HG03521 (cell line): ENCODE results near the gene MANSC4.
A peak's percentile ranks its signal among the peaks of the same experiment; 100 is the strongest.

ENCODE experiments used
- ATAC-seq: cut with Tn5 transposase; IDR thresholded peaks from one replicate; pipeline ENCODE4 v1.9.1; 2021; ENCODE audit warnings: mild to moderate bottlenecking, moderate library complexity; ENCODE audit not compliant: unreplicated experiment

The MANSC4 gene

DNA sequence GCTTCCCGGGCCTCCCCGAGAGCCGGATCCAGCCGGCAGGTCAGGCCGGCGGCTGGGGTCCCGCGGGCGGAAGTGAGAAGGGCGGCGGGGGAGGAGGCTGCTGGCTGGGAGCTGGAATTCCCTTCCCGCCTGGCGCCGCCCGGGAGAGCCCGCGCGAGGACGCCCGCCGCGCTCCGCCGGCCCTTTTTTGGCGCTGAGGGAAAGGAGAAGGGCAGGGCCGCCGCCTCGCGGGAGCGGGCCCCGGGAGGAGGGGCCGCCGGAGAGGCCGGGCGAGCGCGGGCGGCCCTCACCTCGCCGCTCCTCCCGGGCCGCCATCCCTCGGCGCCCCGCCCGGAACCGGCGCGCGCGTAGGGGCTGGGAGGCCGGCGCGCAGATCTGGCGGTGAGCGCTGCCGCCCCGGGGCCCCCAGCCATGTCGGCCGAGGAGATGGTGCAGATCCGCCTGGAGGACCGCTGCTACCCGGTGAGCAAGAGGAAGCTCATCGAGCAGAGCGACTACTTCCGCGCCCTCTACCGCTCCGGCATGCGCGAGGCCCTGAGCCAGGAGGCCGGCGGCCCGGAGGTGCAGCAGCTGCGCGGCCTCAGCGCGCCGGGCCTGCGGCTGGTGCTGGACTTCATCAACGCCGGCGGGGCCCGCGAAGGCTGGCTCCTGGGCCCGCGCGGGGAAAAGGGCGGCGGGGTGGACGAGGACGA, at the start of gene MANSC4, which contains the start of gene KLHL42:
TSS of gene MANSC4 (minus strand) at position 317 of the 692 bp plus-strand sequence. CDS start 8,960 bp downstream, outside the sequence.
TSS of gene KLHL42 (plus strand) at position 314 of the 692 bp plus-strand sequence. CDS start at position 412, 98 bp downstream.
- ATAC-seq, result peak; percentile 82

DNA sequence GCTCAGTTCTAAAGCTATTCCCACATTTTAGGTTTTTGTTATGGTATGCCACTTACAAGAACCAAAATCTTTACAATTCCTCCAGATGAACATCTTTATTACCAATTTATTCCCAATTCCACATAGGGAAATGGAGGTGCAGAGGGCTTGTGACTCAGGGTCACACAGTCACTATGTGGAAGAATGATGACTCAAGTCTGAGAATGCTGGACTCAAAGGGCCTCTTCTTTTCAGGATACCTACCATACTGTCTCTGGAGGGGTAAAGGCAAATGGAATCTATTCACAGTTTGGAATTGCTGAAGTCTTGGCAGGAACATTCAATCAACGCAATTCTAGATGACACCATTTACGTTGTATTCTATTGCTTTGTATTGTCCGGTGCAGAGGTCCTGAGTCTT, 48.2 kb upstream of the MANSC4 start:
- no peak for ATAC-seq

DNA sequence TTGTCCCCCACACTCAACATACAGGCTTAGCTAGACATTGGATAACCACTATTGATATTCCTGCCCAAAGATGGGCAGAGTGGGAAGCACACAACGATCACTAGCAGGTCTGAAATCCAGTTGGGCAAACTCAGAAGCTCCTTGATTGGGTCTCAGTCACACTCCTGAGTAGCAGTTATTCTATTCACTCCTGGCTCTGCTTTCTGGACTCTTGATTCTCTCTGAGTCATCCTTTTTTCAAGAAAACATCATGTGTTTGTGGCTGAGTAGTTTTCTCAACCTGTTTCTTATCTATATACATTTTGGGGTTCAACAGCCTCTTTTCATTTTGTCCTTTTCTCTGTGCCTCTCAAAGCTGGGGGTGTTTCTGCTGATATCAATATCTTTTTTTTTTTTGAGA, 46.0 kb upstream of the MANSC4 start:
- no peak for ATAC-seq

DNA sequence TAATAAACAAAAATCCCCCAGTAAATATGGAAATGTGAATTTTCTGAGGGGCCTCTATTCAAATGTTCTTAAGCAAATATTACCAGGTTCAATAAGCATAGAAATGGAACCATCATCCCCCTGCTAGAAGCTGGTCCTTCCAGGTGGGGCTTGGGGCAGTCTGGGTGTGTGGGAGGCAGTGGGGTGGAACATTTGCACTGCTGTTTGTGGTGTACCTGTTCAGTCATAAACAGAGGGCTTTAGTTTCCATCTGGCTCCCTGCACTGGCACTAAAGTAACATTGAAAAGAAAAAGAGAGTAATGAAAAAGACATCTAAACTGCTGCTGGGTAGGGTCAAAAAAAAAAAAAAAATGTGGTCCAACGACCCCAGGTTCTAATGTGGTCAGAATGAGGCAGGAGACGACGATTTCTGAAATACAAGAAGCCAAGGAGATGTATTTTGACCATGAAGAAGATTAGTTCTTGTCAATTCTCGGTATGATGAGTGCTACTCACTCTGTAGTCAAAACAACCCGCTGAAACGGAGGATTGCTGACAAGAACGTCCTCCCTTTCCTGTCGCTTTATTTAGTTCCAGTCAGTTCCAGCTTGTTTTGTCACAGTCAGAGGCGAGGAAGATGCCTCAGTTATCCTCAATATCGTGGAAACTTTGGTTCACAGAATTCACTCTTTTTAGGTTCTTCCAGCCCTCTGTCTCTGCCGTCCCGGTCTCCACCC, 44.2 kb upstream of the MANSC4 start:
- ATAC-seq, result peak; percentile 55

DNA sequence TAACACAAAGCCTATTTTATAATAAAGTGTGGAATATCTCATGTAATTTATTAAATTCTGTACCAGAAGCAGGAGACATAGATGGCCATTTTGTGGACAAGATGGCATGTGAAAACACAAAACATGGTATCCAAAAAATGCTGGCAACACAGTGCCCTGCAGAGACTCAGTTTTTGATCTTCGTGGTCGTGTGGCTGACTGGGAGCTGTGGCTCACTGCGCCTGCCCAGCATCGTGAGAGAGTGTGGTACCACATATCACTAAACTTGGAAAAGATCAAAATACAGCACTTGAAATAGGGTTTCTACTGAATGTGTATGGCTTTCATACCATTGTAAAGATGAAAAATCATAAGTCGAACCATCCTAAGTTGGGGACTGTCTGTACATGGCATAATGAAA, 43.0 kb upstream of the MANSC4 start:
- ATAC-seq, result no peak

DNA sequence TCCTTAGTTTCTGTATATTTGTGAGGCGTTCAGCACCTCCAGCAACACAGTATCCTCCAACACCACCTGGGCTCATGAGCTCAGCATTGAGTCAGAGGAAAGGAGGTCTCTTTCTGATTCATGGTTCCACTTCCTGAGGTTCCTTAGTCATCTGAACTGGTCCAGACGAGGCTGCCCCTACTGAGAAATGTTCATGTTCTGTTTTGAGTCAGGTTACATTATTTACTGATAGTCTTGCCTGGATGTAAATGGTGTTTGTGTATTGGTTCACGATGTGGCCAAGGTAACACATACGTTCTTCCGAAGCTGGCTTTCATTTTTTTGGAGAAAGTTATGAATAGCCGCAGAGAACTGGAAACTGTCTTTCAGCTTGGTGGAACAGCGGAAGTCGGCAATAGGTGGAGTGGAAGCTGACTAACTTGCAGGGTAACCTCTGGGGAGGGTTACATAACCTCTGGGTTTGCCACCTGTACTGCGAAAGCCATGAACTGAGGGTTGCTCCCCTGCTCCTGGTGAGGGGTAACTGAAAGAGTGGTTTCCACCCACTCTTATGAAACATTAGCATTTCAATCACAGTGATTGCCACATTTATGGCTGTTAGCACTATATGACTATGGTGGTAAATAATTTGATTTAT, 42.2 kb upstream of the MANSC4 start:
- peak; percentile 68 for ATAC-seq

DNA sequence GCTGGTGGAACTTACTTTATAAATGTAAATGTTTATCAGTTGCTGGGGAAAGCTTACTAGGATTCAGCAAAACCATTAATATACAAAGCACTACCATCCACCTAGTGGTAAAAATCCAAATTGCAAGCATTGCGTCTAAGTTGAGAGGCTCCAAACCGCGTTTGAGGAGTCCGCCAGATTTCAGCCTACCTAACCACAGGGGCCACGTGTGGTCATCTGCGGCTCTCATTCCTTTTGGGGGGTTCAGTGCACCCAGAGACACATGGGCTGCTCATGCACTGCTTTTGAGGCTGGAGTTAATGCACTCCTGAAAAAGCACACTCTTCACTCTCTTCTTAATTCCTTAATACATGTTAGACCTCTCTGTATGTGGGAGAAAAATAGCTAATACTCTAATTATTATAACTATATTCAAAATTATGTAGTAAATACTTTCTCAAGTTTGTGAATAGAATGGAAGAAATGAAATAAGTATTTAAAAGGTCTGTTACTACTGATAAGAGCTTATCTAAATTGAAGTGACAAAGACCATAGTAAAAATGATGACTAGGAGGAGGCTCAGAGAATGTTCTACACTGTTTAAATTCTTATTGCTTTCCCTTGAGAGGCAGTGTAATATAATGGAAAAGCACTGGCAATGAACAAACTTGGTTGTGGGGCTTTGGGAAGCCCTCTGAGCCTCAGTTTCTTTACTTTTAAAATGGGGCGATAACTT, 41.4 kb upstream of the MANSC4 start:
- ATAC-seq, result no peak

DNA sequence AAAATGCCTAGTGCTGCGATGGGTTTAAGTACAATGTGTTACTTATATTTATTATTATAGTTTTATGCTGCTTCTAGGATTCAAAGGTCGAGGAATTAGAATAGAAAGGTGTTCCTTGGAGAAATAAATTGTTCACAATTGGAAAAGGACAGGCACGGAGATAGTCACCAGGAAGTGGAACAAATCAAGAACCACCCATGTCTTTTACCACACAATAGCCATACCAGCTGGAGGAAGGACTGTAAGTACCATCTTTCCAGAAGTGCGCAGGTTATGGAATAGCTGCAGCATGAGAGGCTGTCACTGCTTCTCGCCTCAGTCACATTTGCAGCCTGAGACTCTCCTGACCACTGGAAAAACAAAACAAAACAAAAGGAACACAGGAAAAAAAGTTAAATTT, 40.5 kb upstream of the MANSC4 start:
- ATAC-seq, result no peak

DNA sequence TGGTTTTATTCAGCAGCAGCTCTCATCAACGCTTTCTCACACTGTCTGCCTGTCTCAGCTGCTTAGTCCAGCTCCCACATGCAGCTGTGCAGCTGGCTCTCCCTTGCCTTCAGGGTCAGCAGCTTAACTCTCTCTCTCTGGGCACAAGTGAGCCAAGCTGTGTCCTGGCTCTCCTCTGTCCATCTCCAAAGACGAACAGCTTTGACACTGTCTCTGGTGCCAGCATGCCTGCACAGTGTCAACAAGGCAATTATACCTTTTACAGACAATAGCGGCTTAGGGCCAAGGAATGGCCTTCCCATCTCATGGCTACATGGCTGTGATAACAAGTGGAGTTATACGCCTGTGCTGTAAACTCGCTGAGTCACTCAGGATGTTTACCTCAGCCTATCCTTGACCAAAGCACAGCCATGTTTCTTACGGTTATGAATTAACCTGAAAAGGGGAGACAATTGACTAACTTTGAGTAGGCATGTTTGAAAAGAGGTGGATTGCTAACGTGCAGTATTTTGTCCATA, 38.4 kb upstream of the MANSC4 start:
- ATAC-seq, result no peak

DNA sequence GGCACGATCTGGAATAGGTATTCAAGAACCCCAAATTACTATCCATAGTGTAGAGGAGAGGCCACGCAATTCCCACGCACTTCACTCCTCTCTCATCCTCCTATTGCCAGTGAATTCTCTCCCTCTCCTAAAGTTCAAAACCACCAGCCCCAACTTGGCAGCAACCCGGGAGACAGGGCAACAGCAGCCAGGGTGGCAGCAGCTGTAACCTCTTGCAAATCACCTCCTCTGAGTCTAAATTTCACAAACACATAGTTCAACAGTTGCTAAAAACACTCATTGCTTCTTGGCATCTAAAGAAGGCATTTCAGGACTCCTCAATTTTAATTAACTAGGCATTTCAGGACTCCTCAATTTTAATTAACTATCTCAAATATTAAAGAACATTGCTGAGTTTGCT, 37.7 kb upstream of the MANSC4 start:
- no peak for ATAC-seq

DNA sequence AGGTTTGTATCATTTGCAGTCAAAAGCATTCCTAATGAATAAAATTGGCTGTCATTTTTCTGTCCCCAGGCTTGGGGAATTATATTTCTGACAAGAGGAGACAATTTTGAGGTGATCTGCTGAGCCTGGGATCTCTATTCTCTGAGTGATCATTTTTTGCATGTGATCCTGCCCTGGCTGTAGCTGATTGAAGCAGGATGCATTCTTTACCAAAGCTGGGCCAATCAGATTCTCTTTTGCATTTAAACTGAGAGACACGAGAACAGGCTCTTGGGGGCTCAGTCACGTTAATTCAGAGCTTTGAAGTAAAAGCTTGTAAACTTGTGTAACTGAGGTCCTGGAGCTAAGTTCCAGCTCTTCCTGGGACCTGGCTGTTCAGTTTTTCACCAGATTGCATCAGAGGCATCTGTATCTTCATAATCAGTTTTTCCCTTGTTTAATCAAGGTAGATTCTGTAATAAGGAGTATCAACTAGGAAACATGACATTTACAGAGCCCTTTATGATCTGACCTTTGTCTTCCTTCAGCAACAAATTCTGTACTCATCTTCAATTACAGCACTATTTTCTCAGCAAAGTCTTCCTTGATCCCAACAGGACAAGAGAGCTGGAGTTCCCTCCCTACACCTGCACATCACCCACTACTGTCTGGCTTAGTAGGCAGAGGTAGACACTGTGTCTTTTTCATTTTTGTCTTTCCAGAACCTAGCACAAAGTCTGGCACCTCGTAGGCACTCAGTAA, 35.0 kb upstream of the MANSC4 start:
- ATAC-seq, result no peak

DNA sequence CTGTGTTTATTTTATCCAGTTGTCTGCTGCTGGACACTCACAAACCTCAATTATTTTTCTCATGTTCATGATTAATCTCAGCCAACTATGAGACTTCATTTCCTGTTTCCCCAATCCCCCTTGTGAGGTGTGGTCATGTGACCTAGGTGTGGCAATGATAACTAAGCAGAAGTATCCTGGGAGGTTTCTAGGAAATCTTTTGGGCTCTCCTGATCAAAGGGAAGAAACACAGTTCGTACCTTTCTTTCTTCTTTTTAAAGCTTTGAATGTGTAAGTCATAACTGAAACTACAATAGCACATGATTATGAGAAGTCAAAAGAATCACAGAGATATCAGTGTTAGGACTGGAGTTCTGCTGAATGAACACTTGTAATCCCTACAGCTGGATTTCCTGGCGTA, 34.4 kb upstream of the MANSC4 start:
- ATAC-seq, result no peak

DNA sequence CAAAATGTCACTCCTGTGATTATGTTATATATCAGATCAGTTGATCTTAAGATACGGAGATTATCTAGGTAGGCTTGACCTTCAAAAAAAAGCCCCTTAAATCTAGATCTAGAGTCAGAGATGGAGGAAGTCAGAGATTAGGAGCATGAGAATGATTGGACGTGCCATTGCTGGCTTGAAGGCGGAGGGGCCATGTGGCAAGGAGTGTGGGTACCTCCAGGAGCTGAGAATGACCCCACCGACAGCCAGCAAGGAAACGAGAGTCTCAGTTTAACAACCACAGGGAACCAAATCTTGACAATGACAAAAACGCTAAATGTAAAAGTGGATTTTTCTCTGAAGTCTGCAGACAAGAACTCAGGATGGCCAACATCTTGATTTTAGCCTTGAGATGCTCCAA, 32.5 kb upstream of the MANSC4 start:
- ATAC-seq, result no peak

DNA sequence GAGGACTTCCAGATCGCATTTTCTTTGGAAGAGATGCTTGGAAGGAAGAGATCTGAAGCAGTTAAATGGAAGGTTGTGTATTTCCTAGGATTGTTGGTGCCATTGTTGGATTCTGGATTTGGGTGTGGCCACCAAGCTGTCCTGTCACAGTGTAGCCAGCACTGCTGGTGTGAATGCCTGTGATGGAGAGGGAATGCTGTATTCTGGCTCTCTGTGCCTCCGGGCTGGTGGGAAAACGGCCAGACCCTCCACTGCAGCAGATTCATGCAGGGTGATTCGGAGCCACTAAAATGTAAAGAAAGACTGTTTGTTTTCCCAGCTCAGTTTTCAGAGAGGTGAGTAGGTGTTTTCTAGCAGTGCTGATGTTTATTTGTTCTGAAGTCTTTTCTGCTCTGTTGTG, 30.7 kb upstream of the MANSC4 start:
- ATAC-seq, result no peak

DNA sequence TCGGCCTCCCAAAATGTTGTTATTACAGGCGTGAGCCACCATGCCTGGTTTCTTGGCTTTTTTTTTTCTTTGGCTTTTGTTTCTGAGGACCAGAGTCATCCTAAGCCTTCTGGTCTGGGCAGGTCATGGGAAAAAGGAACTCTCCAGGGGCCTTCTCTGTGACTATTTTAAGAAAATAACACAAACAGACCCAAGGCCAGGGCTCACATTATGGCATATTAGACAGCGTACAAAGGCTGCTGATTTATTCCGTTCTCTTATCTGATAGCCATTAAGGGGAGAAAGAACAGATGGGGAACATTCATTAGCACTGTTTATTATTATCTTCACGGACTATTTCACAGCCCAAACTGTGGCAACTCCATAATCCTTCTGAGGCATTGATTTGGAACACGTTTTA, 28.8 kb upstream of the MANSC4 start:
- no peak for ATAC-seq

DNA sequence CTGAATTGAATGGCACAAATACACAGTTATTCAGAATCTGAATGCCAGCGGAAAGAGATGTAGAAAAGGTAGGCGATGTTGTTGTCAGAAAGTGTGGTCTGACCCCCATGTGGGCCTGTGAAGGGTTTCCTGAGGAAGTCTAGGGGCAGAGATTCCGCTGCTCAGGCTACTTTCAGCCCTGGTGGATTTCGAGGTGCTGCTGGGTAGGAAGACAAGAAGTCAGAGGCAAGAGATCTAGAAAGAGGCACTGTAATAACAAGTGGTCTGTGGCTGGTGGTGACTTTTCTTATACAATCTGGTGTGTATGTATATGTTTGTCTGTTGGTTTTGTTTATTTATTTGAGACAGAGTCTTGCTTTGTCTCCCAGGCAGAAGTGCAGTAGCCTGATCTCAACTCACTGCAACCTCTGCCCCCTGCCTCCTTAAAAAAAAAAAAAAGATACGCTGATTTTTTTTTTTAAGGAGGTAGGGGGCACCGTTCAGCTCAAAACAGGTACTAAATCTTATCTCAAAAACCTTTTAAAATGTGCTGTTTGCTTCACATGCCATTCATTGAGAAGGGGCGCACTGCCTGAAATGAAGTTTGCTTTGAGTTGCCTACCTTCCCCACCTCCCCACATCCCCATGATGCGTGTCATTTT, 27.1 kb upstream of the MANSC4 start:
- ATAC-seq, result no peak

DNA sequence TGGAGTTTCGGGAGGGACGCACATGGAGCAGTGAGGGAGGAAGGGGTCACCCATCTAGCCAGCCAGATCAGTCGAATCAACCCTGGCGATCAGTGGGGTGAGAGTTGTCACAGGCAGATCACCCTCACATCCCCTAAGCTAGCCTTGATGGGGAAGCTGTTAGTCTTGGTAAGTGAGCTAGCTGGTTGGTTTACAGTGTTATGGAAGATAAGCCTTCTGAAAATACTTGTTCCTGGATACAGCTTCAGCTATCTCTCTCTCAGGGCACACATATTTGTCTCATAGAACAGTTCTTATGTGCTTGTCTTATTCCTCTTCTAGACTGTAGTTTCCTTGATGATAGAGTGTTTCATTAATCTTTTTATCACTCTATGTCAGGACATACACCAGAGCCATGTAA, 26.2 kb upstream of the MANSC4 start:
- no peak for ATAC-seq

DNA sequence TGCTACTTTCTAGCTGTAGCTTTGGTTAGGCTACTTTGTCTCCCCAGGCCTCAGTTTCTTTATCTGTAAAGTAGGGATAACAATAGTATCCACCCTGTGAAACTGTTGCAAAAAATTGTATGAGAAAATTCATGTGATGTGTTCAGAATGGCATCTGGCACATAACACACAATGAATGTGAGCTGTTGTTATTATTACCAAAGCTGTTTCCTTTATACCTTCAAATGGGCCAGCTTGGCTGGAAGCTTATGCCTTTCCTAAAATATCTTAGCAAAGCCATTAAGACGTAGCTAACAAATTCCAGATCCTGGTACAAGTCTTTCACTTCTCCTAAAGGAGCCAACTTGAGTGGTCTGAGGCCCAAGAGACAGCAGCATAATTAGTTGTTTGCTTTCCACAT, 25.2 kb upstream of the MANSC4 start:
- no peak for ATAC-seq

DNA sequence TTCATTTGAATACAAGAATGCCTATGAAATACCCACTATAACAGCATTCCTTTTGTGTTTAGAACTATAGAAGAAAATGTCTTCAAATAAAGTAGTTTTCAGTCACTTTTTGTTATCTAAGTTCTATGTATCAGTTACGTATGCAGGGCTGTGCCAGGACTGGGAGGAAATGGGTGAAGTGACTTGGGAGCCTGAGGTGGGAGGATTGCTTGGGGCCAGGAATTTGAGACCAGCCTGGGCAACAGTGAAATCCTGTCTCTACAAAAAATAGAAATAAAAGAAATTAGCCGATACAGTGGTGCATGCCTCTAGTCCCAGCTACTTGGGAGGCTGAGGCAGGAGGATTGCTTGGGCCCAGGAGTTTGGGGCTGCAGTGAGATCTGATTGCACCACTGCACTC, 22.9 kb upstream of the MANSC4 start:
- ATAC-seq, result no peak

DNA sequence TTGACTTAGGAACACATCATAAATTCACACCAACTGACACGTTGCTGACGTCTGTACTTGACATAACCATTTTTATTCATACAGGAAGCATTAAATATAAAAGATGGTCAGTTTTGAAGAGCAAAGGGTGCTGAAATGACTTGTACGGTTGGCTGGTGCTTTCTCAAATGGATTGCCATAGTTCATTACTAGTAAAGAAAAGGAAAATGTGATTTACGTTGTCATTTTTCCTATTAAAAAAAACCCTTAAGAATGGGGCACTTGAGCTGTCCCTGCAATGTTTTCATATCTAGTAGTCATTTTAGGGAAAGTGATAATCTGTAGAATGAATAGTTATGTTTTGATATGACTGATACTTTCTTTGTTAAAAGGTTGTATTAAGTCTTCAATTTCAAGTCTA, 22.5 kb upstream of the MANSC4 start:
- no peak for ATAC-seq
